Smooth muscle cell (in vitro differentiated cells): Measurements from ENCODE around the gene PRPF6. TPM values are rescaled to one million over a fixed set of nuclear protein-coding genes. Genes with fewer than 3 reads are reported as not detected.

Source experiments
- DNase-seq: peaks from one replicate; lab custom pipeline; 2025; ENCODE audit not compliant: unreplicated experiment; lab: John Stamatoyannopoulos, UW
- H2AFZ ChIP-seq: fragments of 200-600 bp; sonication (generic); 2 replicates; pipeline ENCODE4 v1.6.0; 2016; ENCODE audit warnings: antibody characterized with exemption, low read depth, mild to moderate bottlenecking
- H3F3A ChIP-seq: fragments of 200-600 bp; sonication (generic); 2 replicates; pipeline ENCODE4 v1.6.0; 2017; ENCODE audit warnings: antibody characterized with exemption, low read depth
- H3K27ac ChIP-seq: fragments of 200-600 bp; sonication (generic); 2 replicates; pipeline ENCODE4 v1.5.1; 2016; ENCODE audit warnings: low read depth, mild to moderate bottlenecking
- H3K27me3 ChIP-seq: fragments of 200-600 bp; sonication (generic); 2 replicates; pipeline ENCODE4 v1.6.1; 2016; ENCODE audit warnings: low read depth, mild to moderate bottlenecking
- H3K36me3 ChIP-seq: fragments of 200-600 bp; sonication (generic); 2 replicates; pipeline ENCODE4 v1.5.1; 2016; ENCODE audit warnings: low read depth
- H3K4me1 ChIP-seq: fragments of 200-600 bp; sonication (generic); 2 replicates; pipeline ENCODE4 v1.5.1; 2016; ENCODE audit warnings: low read depth
- H3K4me2 ChIP-seq: fragments of 200-600 bp; sonication (generic); 2 replicates; pipeline ENCODE4 v1.6.0; 2016; ENCODE audit warnings: mild to moderate bottlenecking
- H3K4me3 ChIP-seq: fragments of 200-600 bp; sonication (generic); 2 replicates; pipeline ENCODE4 v1.5.1; 2016; ENCODE audit warnings: mild to moderate bottlenecking
- H3K79me2 ChIP-seq: fragments of 200-600 bp; sonication (generic); 2 replicates; pipeline ENCODE4 v1.6.0; 2016; ENCODE audit warnings: low read depth, mild to moderate bottlenecking
- H3K9ac ChIP-seq: fragments of 200-600 bp; sonication (generic); 2 replicates; pipeline ENCODE4 v1.6.0; 2016; ENCODE audit warnings: low read depth
- H3K9me3 ChIP-seq: fragments of 200-600 bp; sonication (generic); replicated peaks from 2 replicates; pipeline ENCODE4 v1.5.1; 2016; ENCODE audit warnings: low read depth
- H4K20me1 ChIP-seq: fragments of 200-600 bp; sonication (generic); 2 replicates; pipeline ENCODE4 v1.6.0; 2016; ENCODE audit warnings: low read depth
- CTCF ChIP-seq: fragments of 200-600 bp; sonication (generic); IDR thresholded peaks from 2 replicates; pipeline ENCODE4 v1.5.1; 2017; ENCODE audit warnings: borderline replicate concordance, mild to moderate bottlenecking, antibody characterized with exemption; ENCODE audit not compliant: insufficient read depth, poor library complexity, severe bottlenecking
- WGBS: methylation state at CpG from one replicate; pipeline ENCODE4 v1.1.7; 2016; ENCODE audit warnings: low lambda C conversion rate; 5-methylcytosine and 5-hydroxymethylcytosine counted together
- polyA plus RNA-seq: library from polyadenylated mRNA; unstranded; fragments of >200 nt; fragmentation: Nextera tagmentation; extraction: Ambion mirVana; gene quantifications from 2 replicates; pipeline ENCODE4 v1.2.1, GENCODE V29; 2016
- total RNA-seq: library from RNA; depleted of rRNA; stranded (reverse); fragments of >200 nt; gene quantifications from 2 replicates; pipeline ENCODE4 v1.2.3, GENCODE V29; 2014

PRPF6 gene
- total and polyA plus RNA-seq, 2 experiments from 2014 or later = 33.3 to 51.2 TPM

DNA sequence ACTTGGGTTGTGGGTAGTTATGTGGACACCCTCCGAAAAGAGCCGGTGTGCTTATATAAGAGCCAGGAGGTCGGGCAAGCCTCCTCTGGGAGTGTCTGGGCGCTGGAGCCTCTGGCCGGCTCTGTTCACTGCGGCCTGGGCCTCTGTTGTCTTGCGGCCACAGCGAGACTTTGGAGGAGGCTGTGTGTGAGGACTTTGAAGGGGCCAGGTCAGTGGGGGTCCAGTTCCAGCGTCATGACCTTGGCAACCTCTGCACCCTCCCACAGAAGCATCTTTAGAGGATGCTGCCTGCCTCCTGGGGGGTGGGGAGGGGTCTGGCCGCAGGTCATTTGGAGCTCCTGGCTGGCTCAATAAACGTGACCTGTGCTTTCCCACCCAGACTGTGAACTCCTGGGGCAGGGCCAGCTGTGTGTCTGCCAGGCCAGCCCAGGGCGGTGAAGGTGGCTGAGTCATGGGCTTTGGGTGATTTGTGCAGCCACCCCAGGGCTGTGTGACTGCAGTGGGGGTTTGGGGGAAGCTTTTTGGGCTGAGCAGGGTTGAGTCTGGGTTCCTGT is 83.3 kb downstream of the PRPF6 start:
- Histone ChIP-seq H3K27me3 (no peaks in the 10 kb centered on the region), H3K4me1 (peaks cover 6% of the 10 kb centered on the region), H2AFZ (no peak overlapping the region), H3K36me3 (no peaks in the 10 kb centered on the region), H3F3A (no peaks in the 10 kb centered on the region), H3K4me2 (peak overlapping the region; percentile 88), H3K9me3 (no peaks in the 10 kb centered on the region), H3K9ac (no peak overlapping the region), H3K79me2 (no peaks in the 10 kb centered on the region), H3K4me3 (peak overlapping the region; percentile 93), H4K20me1 (peaks cover 10% of the 10 kb centered on the region), H3K27ac (peak overlapping the region; percentile 17)
- no peak for DNase-seq
- 71% methylated on average over 12 of the region's 12 CpGs for WGBS
- no peak for TF ChIP-seq CTCF

- H2AFZ ChIP-seq = no peak overlapping the region
- 76% methylated on average over 24 of the region's 27 CpGs for WGBS
Measured at GRCh38 chr20:64065062-64065973, 84.4 kb downstream of the PRPF6 start.

DNA sequence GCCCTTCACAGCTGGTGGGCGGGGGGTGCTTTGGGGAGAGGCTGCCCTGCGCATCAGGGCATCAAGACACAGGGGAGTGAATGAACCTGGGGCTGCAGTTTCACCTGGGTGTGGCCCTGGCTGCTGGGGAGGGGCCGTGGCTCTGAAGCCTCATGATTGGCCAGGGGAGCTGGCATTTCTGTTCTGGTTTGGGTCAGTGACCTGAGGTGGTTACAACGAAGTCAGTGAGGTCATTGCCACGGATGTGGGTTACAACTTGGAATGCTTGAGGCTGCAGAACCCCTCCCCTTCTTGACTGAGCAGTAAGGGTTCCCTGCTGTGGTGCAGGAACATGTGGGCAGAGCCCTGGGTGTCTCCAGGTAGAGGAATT is 85.0 kb downstream of the PRPF6 start:
- Histone ChIP-seq H4K20me1 (peaks cover 10% of the 10 kb centered on the region), H3K27ac (no peak overlapping the region), H3K27me3 (no peaks in the 10 kb centered on the region), H3K9me3 (no peaks in the 10 kb centered on the region), H3K36me3 (no peaks in the 10 kb centered on the region), H3K4me1 (peaks cover 6% of the 10 kb centered on the region), H3K79me2 (no peaks in the 10 kb centered on the region), H3K4me2 (no peak overlapping the region), H3K9ac (no peak overlapping the region), H3F3A (no peaks in the 10 kb centered on the region), H3K4me3 (no peak overlapping the region), H2AFZ (no peak overlapping the region)
- WGBS = 42% methylated on average over 5 of the region's 5 CpGs
- no peak for TF ChIP-seq CTCF
- no peak for DNase-seq

More at GRCh38 chr20:64065062-64065973, 84.4 kb downstream of the PRPF6 start:
- Histone ChIP-seq H3K27me3 (no peaks in the 10 kb centered on the region), H3K36me3 (no peaks in the 10 kb centered on the region), H4K20me1 (peaks cover 10% of the 10 kb centered on the region), H3F3A (no peaks in the 10 kb centered on the region), H3K4me3 (no peak overlapping the region), H3K9ac (no peak overlapping the region), H3K4me2 (no peak overlapping the region), H3K79me2 (no peaks in the 10 kb centered on the region), H3K27ac (no peak overlapping the region), H3K4me1 (peaks cover 6% of the 10 kb centered on the region), H3K9me3 (no peaks in the 10 kb centered on the region)
- no peak for DNase-seq
- no peak for TF ChIP-seq CTCF
